H1 (cell line): ENCODE measurements around the gene ZFP36L2. TPM values are rescaled to one million over a fixed set of nuclear protein-coding genes. Genes with fewer than 3 reads are reported as not detected.

Experiments
- CTCF ChIA-PET: fragments of 300-600 bp; sonication (Branson Sonifier 250); formaldehyde crosslinking; loops from one replicate; lab custom pipeline; 2021; ENCODE audit not compliant: partially characterized antibody; lab: Charles Lee
- POLR2A ChIA-PET: fragments of 300-600 bp; sonication (Branson Sonifier 250); formaldehyde crosslinking; loops from one replicate; lab custom pipeline; 2021; ENCODE audit warnings: inconsistent platforms; ENCODE audit not compliant: partially characterized antibody; lab: Charles Lee
- DNase-seq, 2 experiments: peaks; one replicate each; pipeline versions ENCODE4 v3.0.0 to v3.0.0-alpha.2; 2010 to 2022; ENCODE audit warnings: low spot score in 2 of 2, low read depth in 1 of 2, mixed read lengths in 1 of 2
- FAIRE-seq: peaks from 2 replicates; lab custom pipeline; 2011; peaks lifted over from hg19 to GRCh38; lab: Jason Lieb, UNC
- H2AFZ ChIP-seq: 2 replicates; pipeline ENCODE4 v1.8.1; 2012; ENCODE audit warnings: low read length, inconsistent platforms
- H2AK5ac ChIP-seq: 2 replicates; pipeline ENCODE4 v1.6.1; 2013; ENCODE audit warnings: low read depth, low read length
- H2BK120ac ChIP-seq: replicated peaks from 2 replicates; pipeline ENCODE3; 2013; ENCODE audit warnings: low read depth, low read length, inconsistent platforms
- H2BK12ac ChIP-seq: 2 replicates; pipeline ENCODE4 v1.6.1; 2013; ENCODE audit warnings: low read depth, low read length
- H2BK15ac ChIP-seq: 2 replicates; pipeline ENCODE4 v1.6.1; 2013; ENCODE audit warnings: low read length
- H2BK20ac ChIP-seq: 2 replicates; pipeline ENCODE4 v1.6.1; 2013; ENCODE audit warnings: low read length
- H2BK5ac ChIP-seq: 2 replicates; pipeline ENCODE4 v1.6.1; 2013; ENCODE audit warnings: low read depth, low read length
- H3K14ac ChIP-seq: 2 replicates; pipeline ENCODE4 v1.6.1; 2013; ENCODE audit warnings: inconsistent platforms; ENCODE audit not compliant: insufficient read length
- H3K18ac ChIP-seq: 2 replicates; pipeline ENCODE4 v1.6.1; 2013; ENCODE audit warnings: low read length; ENCODE audit errors: extremely low read depth
- H3K23ac ChIP-seq: 2 replicates; pipeline ENCODE4 v1.6.1; 2013; ENCODE audit warnings: inconsistent platforms; ENCODE audit not compliant: insufficient read length
- H3K23me2 ChIP-seq: 2 replicates; pipeline ENCODE4 v1.6.1; 2013; ENCODE audit warnings: low read depth, low read length
- H3K27ac ChIP-seq: 2 replicates; pipeline ENCODE4 v1.6.1; 2011; ENCODE audit warnings: low read depth, low read length, inconsistent platforms
- H3K27me3 ChIP-seq, 4 experiments: replicated peaks in 1 of 4; 1 replicate in 1 of 4; 2 replicates in 3 of 4; pipeline versions ENCODE4 v1.6.1 to v1.8.1; 2011 to 2013; ENCODE audit warnings: low read length in 3 of 4, mild to moderate bottlenecking in 3 of 4, inconsistent platforms in 2 of 4, mixed read lengths in 2 of 4, moderate library complexity in 1 of 4; ENCODE audit not compliant: control insufficient read depth in 3 of 4, insufficient read depth in 3 of 4; ENCODE audit errors: extremely low read depth in 1 of 4
- H3K36me3 ChIP-seq, 4 experiments: 2 replicates each; pipeline versions ENCODE4 v1.6.1 to v1.8.1; 2011 to 2013; ENCODE audit warnings: mild to moderate bottlenecking in 4 of 4, low read length in 3 of 4, moderate library complexity in 2 of 4, control low read depth in 1 of 4, inconsistent platforms in 1 of 4; ENCODE audit not compliant: insufficient read depth in 4 of 4, control insufficient read depth in 2 of 4
- H3K4ac ChIP-seq: replicated peaks from 2 replicates; pipeline ENCODE3; 2013; ENCODE audit warnings: low read length, low read depth, mixed read lengths, inconsistent platforms; ENCODE audit not compliant: insufficient read length
- H3K4me1 ChIP-seq, 4 experiments: replicated peaks in 1 of 4; 1 replicate in 1 of 4; 2 replicates in 3 of 4; pipeline versions ENCODE4 v1.6.1 to v1.8.1; 2011 to 2013; ENCODE audit warnings: low read length in 3 of 4, inconsistent platforms in 2 of 4, mixed read lengths in 1 of 4; ENCODE audit not compliant: insufficient read depth in 4 of 4, control insufficient read depth in 3 of 4
- H3K4me2 ChIP-seq, 2 experiments: 2 replicates each; pipeline versions ENCODE4 v1.6.1 to v1.8.1; 2011 to 2013; ENCODE audit warnings: low read depth in 2 of 2, low read length in 2 of 2, control low read depth in 1 of 2, inconsistent platforms in 1 of 2, mild to moderate bottlenecking in 1 of 2; ENCODE audit not compliant: insufficient read depth in 1 of 2
- H3K4me3 ChIP-seq, 4 experiments: fragments of 200-600, 300-600 bp in 1 of 4; sonication (generic), shearing (Covaris generic), sonication (Bioruptor Twin) in 1 of 4; 2 replicates each; pipeline versions ENCODE4 v1.5.1 to v1.8.1; 2011 to 2016; ENCODE audit warnings: low read length in 4 of 4, low read depth in 3 of 4, control low read depth in 2 of 4, inconsistent platforms in 2 of 4, mild to moderate bottlenecking in 2 of 4, mixed read lengths in 1 of 4, moderate library complexity in 1 of 4; ENCODE audit not compliant: insufficient read depth in 2 of 4; ENCODE audit errors: extremely low read depth in 1 of 4
- H3K56ac ChIP-seq: replicated peaks from 2 replicates; pipeline ENCODE3; 2013; ENCODE audit warnings: low read depth, mild to moderate bottlenecking, mixed read lengths, low read length, inconsistent platforms; ENCODE audit not compliant: insufficient read length
- H3K79me1 ChIP-seq: 2 replicates; pipeline ENCODE4 v1.6.1; 2013; ENCODE audit warnings: low read depth, low read length, control low read depth
- H3K79me2 ChIP-seq, 2 experiments: 2 replicates each; pipeline versions ENCODE4 v1.6.1 to v1.8.1; 2012 to 2013; ENCODE audit warnings: low read length in 2 of 2, mild to moderate bottlenecking in 2 of 2, inconsistent platforms in 1 of 2; ENCODE audit not compliant: insufficient read depth in 2 of 2, control insufficient read depth in 1 of 2
- H3K9ac ChIP-seq, 4 experiments: replicated peaks in 1 of 4; 1 replicate in 1 of 4; 2 replicates in 3 of 4; pipeline versions ENCODE4 v1.6.1 to v1.8.1; 2011 to 2013; ENCODE audit warnings: low read depth in 3 of 4, low read length in 3 of 4, control low read depth in 2 of 4, mild to moderate bottlenecking in 2 of 4, moderate library complexity in 2 of 4, inconsistent platforms in 1 of 4; ENCODE audit errors: extremely low read depth in 1 of 4
- H3K9me3 ChIP-seq, 2 experiments: 2 replicates each; pipeline versions ENCODE4 v1.6.1 to v1.8.1; 2012 to 2013; ENCODE audit warnings: mild to moderate bottlenecking in 2 of 2, moderate library complexity in 2 of 2, control low read depth in 1 of 2, inconsistent platforms in 1 of 2, low read depth in 1 of 2, low read length in 1 of 2, mixed read lengths in 1 of 2; ENCODE audit not compliant: insufficient read depth in 2 of 2
- H4K20me1 ChIP-seq, 2 experiments: replicated peaks in 1 of 2; 2 replicates each; pipeline versions ENCODE3 to v1.8.1; 2011 to 2013; ENCODE audit warnings: inconsistent platforms in 2 of 2, low read length in 2 of 2, mild to moderate bottlenecking in 1 of 2; ENCODE audit not compliant: insufficient read depth in 2 of 2, control insufficient read depth in 1 of 2
- H4K5ac ChIP-seq: 2 replicates; pipeline ENCODE4 v1.6.1; 2013; ENCODE audit warnings: low read length, low read depth, mixed read lengths, inconsistent platforms; ENCODE audit not compliant: insufficient read length
- H4K8ac ChIP-seq: 2 replicates; pipeline ENCODE4 v1.8.0; 2013; ENCODE audit warnings: mild to moderate bottlenecking, moderate library complexity, low read length, inconsistent platforms; ENCODE audit not compliant: insufficient read depth; ENCODE audit errors: extremely low read depth
- H4K91ac ChIP-seq: replicated peaks from 2 replicates; pipeline ENCODE3; 2013; ENCODE audit warnings: low read length, mixed read lengths, inconsistent platforms; ENCODE audit not compliant: insufficient read length
- CHD1 ChIP-seq: IDR thresholded peaks from 2 replicates; pipeline ENCODE4 v1.6.1; 2012; ENCODE audit warnings: low read depth, low read length, improper control_type of control experiment
- CTBP2 ChIP-seq: IDR thresholded peaks from 2 replicates; pipeline ENCODE4 v1.7.0; 2011; ENCODE audit warnings: borderline replicate concordance, mild to moderate bottlenecking, moderate library complexity, mixed read lengths, low read length; ENCODE audit not compliant: insufficient read depth, insufficient read length
- GTF2F1 ChIP-seq: IDR thresholded peaks from 2 replicates; pipeline ENCODE4 v1.6.1; 2012; ENCODE audit warnings: low read depth, low read length, improper control_type of control experiment, borderline replicate concordance
- HDAC6 ChIP-seq: IDR thresholded peaks from one replicate; pipeline ENCODE4 v1.7.1; 2012; ENCODE audit warnings: low read depth, mild to moderate bottlenecking, inconsistent platforms, low read length, moderate library complexity
- KDM5A ChIP-seq: fragments of 200-600 bp; IDR thresholded peaks from 2 replicates; pipeline ENCODE4 v1.7.1; 2012; ENCODE audit warnings: mild to moderate bottlenecking, low read length, inconsistent platforms, mixed read lengths
- SUZ12 ChIP-seq: fragments of 200-600 bp; sonication (generic); IDR thresholded peaks from 2 replicates; pipeline ENCODE4 v1.6.1; 2012; ENCODE audit warnings: mild to moderate bottlenecking, inconsistent platforms, low read length, moderate library complexity, mixed read lengths
- TBP ChIP-seq: IDR thresholded peaks from 2 replicates; pipeline ENCODE4 v1.6.1; 2011; ENCODE audit warnings: low read depth, low read length, improper control_type of control experiment
- WGBS, 2 experiments: shearing (Covaris generic) in 1 of 2; methylation state at CpG; one replicate each; pipeline versions ENCODE4 v1.1.6 to v1.1.7; 2013 to 2015; ENCODE audit warnings: low lambda C conversion rate in 2 of 2, mixed read lengths in 2 of 2, inconsistent platforms in 1 of 2, low coverage in 1 of 2, missing lambda C conversion rate in 1 of 2; ENCODE audit not compliant: insufficient replicate concordance in 2 of 2, insufficient coverage in 1 of 2, insufficient read length in 1 of 2; ENCODE audit errors: extremely low coverage in 1 of 2, missing lambda C conversion rate in 1 of 2; 5-methylcytosine and 5-hydroxymethylcytosine counted together
- polyA plus RNA-seq, 7 experiments: library from polyadenylated mRNA; depleted of rRNA in 3 of 7; stranded (reverse) in 5 of 7; unstranded in 2 of 7; fragments of >200 nt in 5 of 7; fragments of 200-250 nt in 2 of 7; gene quantifications; 1 replicate in 5 of 7; 2 replicates in 1 of 7; 4 replicates in 1 of 7; pipeline versions ENCODE4 v1.2.1 to v1.2.3, GENCODE V29; 2011 to 2013; ENCODE audit warnings: missing spikeins in 2 of 7, mixed read lengths in 2 of 7
- total RNA-seq: library from RNA; stranded (reverse); fragmentation: NEBNext Ultra II Directional; extraction: Animal tissue kit (Norgen Biotek cat#: 25700); gene quantifications from 2 replicates; pipeline ENCODE4 v1.2.1, GENCODE V29; 2021

ZFP36L2 gene
- total and polyA plus RNA-seq, 2 of the 8 experiments (the other 6 are each of a cell fraction or from before 2014, with no cell fraction given) = 13.4 to 102 TPM

DNA sequence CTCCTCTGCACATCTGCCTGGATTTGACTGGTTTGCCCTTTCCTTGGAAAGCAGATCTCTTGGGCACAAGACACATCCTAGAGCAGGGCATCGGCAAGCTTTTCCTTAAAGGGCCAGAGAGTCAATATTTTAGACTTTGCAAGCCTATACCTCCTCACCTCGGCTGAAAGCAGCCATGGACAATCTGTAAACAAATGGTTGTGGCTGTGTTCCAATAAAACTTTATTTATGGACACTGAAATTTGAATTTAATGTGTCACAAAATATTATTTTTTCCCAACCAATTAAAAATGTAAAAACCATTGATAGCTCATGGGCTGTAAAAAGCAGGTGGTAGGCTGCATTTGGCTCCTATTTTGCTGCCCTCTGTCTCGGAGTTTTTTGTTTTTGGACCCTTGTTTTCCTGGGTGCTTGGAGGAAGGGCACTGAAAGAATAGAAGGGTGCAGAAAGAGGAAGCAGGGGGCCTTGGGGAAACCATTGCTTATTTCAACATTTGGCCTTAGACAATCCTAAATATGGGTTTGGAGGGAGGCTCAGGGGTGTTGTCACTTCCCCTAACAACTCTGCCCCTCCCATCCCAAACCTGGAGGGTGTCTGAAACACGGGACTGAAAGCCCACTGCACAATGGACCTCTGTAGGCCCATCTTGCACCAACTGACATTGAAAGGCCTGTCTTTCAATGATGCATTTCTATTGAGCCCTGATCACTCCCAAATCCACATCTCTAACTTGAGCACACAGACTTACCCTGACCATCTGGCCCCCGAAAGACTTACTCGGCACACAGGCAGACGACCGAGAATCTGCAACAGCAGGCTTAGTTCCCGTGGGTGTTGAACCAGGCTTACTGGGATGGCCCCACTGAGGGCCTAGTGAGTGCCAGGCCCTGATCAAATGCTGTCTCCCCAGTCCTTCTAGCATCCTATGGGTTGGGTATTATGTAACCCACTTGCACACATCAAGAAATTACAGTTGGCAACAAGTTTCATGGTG is 7.1 kb upstream of the ZFP36L2 start:
- peak overlapping the region in 1 of 4 experiments; percentile 20; a peak in 1 of 7 replicates for H3K9ac ChIP-seq
- H3K4ac ChIP-seq = no peak overlapping the region
- peaks cover 0 to 2% of the 10 kb centered on the region in 2 experiments for H4K20me1 ChIP-seq
- H4K5ac ChIP-seq = no peak overlapping the region
- no peak overlapping the region for H4K91ac ChIP-seq
- H3K79me1 ChIP-seq = no peaks in the 10 kb centered on the region; the same call in 1 of the 2 replicates
- no peak overlapping the region for H3K18ac ChIP-seq
- no peak overlapping the region for H2BK15ac ChIP-seq
- FAIRE-seq (no peak), DNase-seq (no peak)
- no peaks in the 10 kb centered on the region for H3K9me3 ChIP-seq
- H3K14ac ChIP-seq = no peak overlapping the region
- H3K36me3 ChIP-seq = no peaks in the 10 kb centered on the region
- no peak overlapping the region for H3K4me3 ChIP-seq
- ChIA-PET POLR2A (interaction anchor here (0.7 to 1.6 kb wide), 6 partner anchors 15 to 1523 kb away, joined by 3 to 4 read pairs (median 3); no protein-coding TSS in a partner anchor), CTCF (interaction anchor here (0.8 to 2.5 kb wide), 2 partner anchors 9 to 22 kb away, joined by 3 to 8 read pairs; no protein-coding TSS in a partner anchor)
- peaks cover 0 to 1% of the 10 kb centered on the region in 2 experiments; a peak in 1 of 4 replicates for H3K79me2 ChIP-seq
- no peak overlapping the region for H3K27ac ChIP-seq
- no peak overlapping the region for H2BK120ac ChIP-seq
- H2BK5ac ChIP-seq = no peak overlapping the region
- no peaks in the 10 kb centered on the region for H3K23me2 ChIP-seq
- no peak overlapping the region for H3K4me2 ChIP-seq
- H3K23ac ChIP-seq = no peak overlapping the region
- H4K8ac ChIP-seq = no peak overlapping the region
- no peak overlapping the region for H3K56ac ChIP-seq
- no peak overlapping the region for H2AFZ ChIP-seq
- 89% methylated on average over 9 of the region's 9 CpGs; no CpG with 5 or more reads in 1 of the 2 experiments for WGBS, 2 experiments
- no peak for TF ChIP-seq KDM5A
- no peak for TF ChIP-seq TBP
- no peak for TF ChIP-seq CTBP2
- TF ChIP-seq CHD1 = no peak
- no peak for TF ChIP-seq SUZ12
- no peak for TF ChIP-seq GTF2F1
- no peak for TF ChIP-seq HDAC6
- no peak overlapping the region for H2BK12ac ChIP-seq
- H3K27me3 ChIP-seq = no peaks in the 10 kb centered on the region
- no peak overlapping the region for H2AK5ac ChIP-seq
- H2BK20ac ChIP-seq = no peak overlapping the region
- peaks cover 0 to 10% (median 5%) of the 10 kb centered on the region in 4 experiments; a peak in 4 of 7 replicates for H3K4me1 ChIP-seq
